Trophoblast cell (in vitro differentiated cells and primary cell): ENCODE measurements around the gene UBASH3B.
A peak's percentile ranks its signal among the peaks of the same experiment; 100 is the strongest.

Source experiments
- DNase-seq, 2 donors: peaks; one replicate each; pipeline ENCODE4 v3.0.0-alpha.2; 2016
- H2AFZ ChIP-seq: 2 replicates; pipeline ENCODE4 v1.6.1; 2013; ENCODE audit warnings: low read length, moderate library complexity, mild to moderate bottlenecking; ENCODE audit not compliant: insufficient read depth, poor library complexity
- H2AK5ac ChIP-seq: 2 replicates; pipeline ENCODE4 v1.6.1; 2013; ENCODE audit warnings: mild to moderate bottlenecking, low read length
- H2BK120ac ChIP-seq: 2 replicates; pipeline ENCODE4 v1.6.1; 2013; ENCODE audit warnings: low read length, mild to moderate bottlenecking, moderate library complexity; ENCODE audit not compliant: insufficient read depth, poor library complexity
- H2BK12ac ChIP-seq: 2 replicates; pipeline ENCODE4 v1.6.1; 2013; ENCODE audit warnings: mild to moderate bottlenecking, low read length, moderate library complexity
- H2BK5ac ChIP-seq: 2 replicates; pipeline ENCODE4 v1.6.1; 2013; ENCODE audit warnings: low read length, low read depth, moderate library complexity, mild to moderate bottlenecking; ENCODE audit not compliant: poor library complexity
- H3K14ac ChIP-seq: 2 replicates; pipeline ENCODE4 v1.6.1; 2013; ENCODE audit warnings: mild to moderate bottlenecking, low read length
- H3K18ac ChIP-seq: 2 replicates; pipeline ENCODE4 v1.6.1; 2013; ENCODE audit warnings: mild to moderate bottlenecking, low read length
- H3K23ac ChIP-seq: 2 replicates; pipeline ENCODE4 v1.6.1; 2013; ENCODE audit warnings: low read length
- H3K27ac ChIP-seq: 2 replicates; pipeline ENCODE4 v1.5.1; 2013; ENCODE audit warnings: low read depth, mild to moderate bottlenecking, inconsistent platforms, low read length, moderate library complexity
- H3K27me3 ChIP-seq: 2 replicates; pipeline ENCODE4 v1.6.1; 2013; ENCODE audit warnings: inconsistent platforms, mild to moderate bottlenecking, low read length, moderate library complexity; ENCODE audit not compliant: insufficient read depth
- H3K36me3 ChIP-seq, 2 experiments: 1 replicate in 1 of 2; 2 replicates in 1 of 2; pipeline ENCODE4 v1.6.1; 2013; ENCODE audit warnings: low read length in 2 of 2, mild to moderate bottlenecking in 2 of 2, moderate library complexity in 1 of 2; ENCODE audit not compliant: insufficient read depth in 2 of 2, control insufficient read depth in 1 of 2
- H3K4ac ChIP-seq: 2 replicates; pipeline ENCODE4 v1.6.1; 2013; ENCODE audit warnings: low read depth, mild to moderate bottlenecking, low read length, moderate library complexity
- H3K4me1 ChIP-seq, 2 experiments: 1 replicate in 1 of 2; 2 replicates in 1 of 2; pipeline ENCODE4 v1.6.1; 2013; ENCODE audit warnings: low read length in 2 of 2, mild to moderate bottlenecking in 2 of 2, moderate library complexity in 1 of 2; ENCODE audit not compliant: insufficient read depth in 2 of 2, control insufficient read depth in 1 of 2
- H3K4me2 ChIP-seq: 2 replicates; pipeline ENCODE4 v1.6.1; 2013; ENCODE audit warnings: inconsistent platforms, mild to moderate bottlenecking, low read length, moderate library complexity
- H3K4me3 ChIP-seq: 2 replicates; pipeline ENCODE4 v1.5.1; 2013; ENCODE audit warnings: mild to moderate bottlenecking, low read depth, low read length, inconsistent platforms
- H3K79me1 ChIP-seq: one replicate; pipeline ENCODE4 v1.6.1; 2013; ENCODE audit warnings: low read length
- H3K79me2 ChIP-seq: 2 replicates; pipeline ENCODE4 v1.6.1; 2013; ENCODE audit warnings: low read length, mild to moderate bottlenecking; ENCODE audit not compliant: control insufficient read depth, insufficient read depth, poor library complexity
- H3K9ac ChIP-seq: 2 replicates; pipeline ENCODE4 v1.6.1; 2013; ENCODE audit warnings: mild to moderate bottlenecking, low read length
- H3K9me3 ChIP-seq: 2 replicates; pipeline ENCODE4 v1.6.1; 2013; ENCODE audit warnings: low read depth, mild to moderate bottlenecking, control low read depth, inconsistent platforms, low read length; ENCODE audit not compliant: insufficient read depth
- H4K12ac ChIP-seq: 2 replicates; pipeline ENCODE4 v1.6.1; 2013; ENCODE audit warnings: low read depth, mild to moderate bottlenecking, low read length, moderate library complexity
- H4K8ac ChIP-seq: 2 replicates; pipeline ENCODE4 v1.6.1; 2013; ENCODE audit warnings: low read depth, mild to moderate bottlenecking, low read length, moderate library complexity
- H4K91ac ChIP-seq: one replicate; pipeline ENCODE4 v1.6.1; 2013; ENCODE audit warnings: low read depth, mild to moderate bottlenecking, low read length, moderate library complexity
- WGBS: extraction: QIAGEN DNeasy Blood & Tissue Kit; methylation state at CpG from one replicate; pipeline ENCODE4 v1.1.7; 2013; ENCODE audit warnings: missing lambda C conversion rate; ENCODE audit not compliant: insufficient read length, insufficient coverage; ENCODE audit errors: extremely low coverage; 5-methylcytosine and 5-hydroxymethylcytosine counted together

UBASH3B gene

GRCh38 chr11:122711362-122711761 lies 55.8 kb downstream of the UBASH3B start:
- H3K4me1 ChIP-seq, result peaks cover 9 to 12% of the 10 kb centered on the region in 2 experiments
- no peak overlapping the region for H3K18ac ChIP-seq
- H3K4me2 ChIP-seq, result no peak overlapping the region
- peak in 1 of 2 donors; percentile 51 for DNase-seq
- H3K4ac ChIP-seq, result peak overlapping the region; percentile 30
- H3K9me3 ChIP-seq, result no peaks in the 10 kb centered on the region
- H2BK5ac ChIP-seq, result no peak overlapping the region
- H3K36me3 ChIP-seq, result peaks cover 4 to 10% of the 10 kb centered on the region in 2 experiments
- no peak overlapping the region for H3K23ac ChIP-seq
- H4K8ac ChIP-seq, result no peak overlapping the region
- H3K14ac ChIP-seq, result no peak overlapping the region
- H2BK12ac ChIP-seq, result no peak overlapping the region
- no peak overlapping the region for H2AK5ac ChIP-seq
- peaks cover 3% of the 10 kb centered on the region for H3K79me1 ChIP-seq
- H3K27me3 ChIP-seq, result no peaks in the 10 kb centered on the region
- no peak overlapping the region for H4K91ac ChIP-seq
- H4K12ac ChIP-seq, result no peak overlapping the region
- H3K79me2 ChIP-seq, result peaks cover 2% of the 10 kb centered on the region
- H3K9ac ChIP-seq, result no peak overlapping the region
- no peak overlapping the region for H3K27ac ChIP-seq
- no peak overlapping the region for H2AFZ ChIP-seq
- no peak overlapping the region for H2BK120ac ChIP-seq
- WGBS, result no CpG with 5 or more reads among the region's 9 CpGs
- no peak overlapping the region for H3K4me3 ChIP-seq

GRCh38 chr11:122711831-122712381 lies 56.4 kb downstream of the UBASH3B start:
- Histone ChIP-seq H3K14ac (no peak overlapping the region), H3K4ac (no peak overlapping the region), H3K4me1 (peaks cover 9 to 11% of the 10 kb centered on the region in 2 experiments), H3K18ac (no peak overlapping the region), H3K4me2 (no peak overlapping the region), H3K79me1 (peaks cover 2% of the 10 kb centered on the region), H3K79me2 (peaks cover 2% of the 10 kb centered on the region), H3K23ac (no peak overlapping the region), H3K9ac (no peak overlapping the region), H3K9me3 (no peaks in the 10 kb centered on the region), H4K8ac (no peak overlapping the region), H2BK5ac (no peak overlapping the region), H4K91ac (no peak overlapping the region), H3K27me3 (no peaks in the 10 kb centered on the region), H2BK12ac (no peak overlapping the region), H2AK5ac (no peak overlapping the region), H3K36me3 (peaks cover 4 to 10% of the 10 kb centered on the region in 2 experiments), H3K27ac (no peak overlapping the region), H2BK120ac (no peak overlapping the region), H2AFZ (no peak overlapping the region), H4K12ac (no peak overlapping the region), H3K4me3 (no peak overlapping the region)
- DNase-seq, result no peak
- WGBS, result no CpG with 5 or more reads among the region's 5 CpGs

- Histone ChIP-seq H3K18ac (no peak overlapping the region), H3K4ac (no peak overlapping the region), H3K36me3 (peaks cover 8 to 10% of the 10 kb centered on the region in 2 experiments), H3K79me1 (peaks cover 2% of the 10 kb centered on the region), H4K91ac (no peak overlapping the region), H2AK5ac (no peak overlapping the region), H3K9me3 (no peaks in the 10 kb centered on the region), H2BK12ac (no peak overlapping the region), H3K79me2 (peaks cover 2% of the 10 kb centered on the region), H3K9ac (no peak overlapping the region), H3K27me3 (no peaks in the 10 kb centered on the region), H3K23ac (no peak overlapping the region), H3K4me3 (no peak overlapping the region), H2BK5ac (no peak overlapping the region), H2AFZ (no peak overlapping the region), H2BK120ac (no peak overlapping the region), H3K14ac (no peak overlapping the region), H3K27ac (no peak overlapping the region), H4K8ac (no peak overlapping the region), H4K12ac (no peak overlapping the region), H3K4me2 (no peak overlapping the region), H3K4me1 (peaks cover 6% of the 10 kb centered on the region in 2 experiments)
- no CpG with 5 or more reads among the region's 5 CpGs for WGBS
- DNase-seq, result no peak
These were observed 58.5 kb downstream of the UBASH3B start for GRCh38 chr11:122714004-122714403.

GRCh38 chr11:122714484-122714883 lies 59.0 kb downstream of the UBASH3B start:
- Histone ChIP-seq H3K27ac (no peak overlapping the region), H2BK12ac (no peak overlapping the region), H3K9me3 (no peaks in the 10 kb centered on the region), H2BK120ac (no peak overlapping the region), H2AK5ac (no peak overlapping the region), H3K23ac (no peak overlapping the region), H3K79me2 (peaks cover 2% of the 10 kb centered on the region), H3K27me3 (no peaks in the 10 kb centered on the region), H3K36me3 (peaks cover 8 to 10% of the 10 kb centered on the region in 2 experiments), H3K9ac (no peak overlapping the region), H3K4me2 (no peak overlapping the region), H3K4me1 (peaks cover 2 to 5% of the 10 kb centered on the region in 2 experiments), H3K18ac (no peak overlapping the region), H4K12ac (no peak overlapping the region), H3K4ac (no peak overlapping the region), H3K4me3 (no peak overlapping the region), H3K14ac (no peak overlapping the region), H3K79me1 (peaks cover 2% of the 10 kb centered on the region), H2AFZ (no peak overlapping the region), H4K8ac (no peak overlapping the region), H4K91ac (no peak overlapping the region), H2BK5ac (no peak overlapping the region)
- no CpG with 5 or more reads among the region's 5 CpGs for WGBS
- no peak for DNase-seq
